Natural killer cell (primary cell): ENCODE measurements around the gene GPR31. TPM values are rescaled to one million over a fixed set of nuclear protein-coding genes. Genes with fewer than 3 reads are reported as not detected.

Source experiments
- ATAC-seq, 3 donors: fragments of 150-1000 bp in 2 of 3; fragments of 200-7000 bp in 1 of 3; cut with Tn5 transposase; 1 replicate in 1 of 3; 2 replicates in 2 of 3; pipeline ENCODE4 v1.10.0; 2021; ENCODE audit warnings: mild to moderate bottlenecking in 2 of 3, moderate library complexity in 2 of 3
- DNase-seq, 2 donors: peaks; one replicate each; pipeline versions ENCODE4 v3.0.0 to v3.0.0-alpha.2; 2013 to 2021; ENCODE audit warnings: mixed read lengths in 1 of 2
- H3K27ac ChIP-seq: one replicate; pipeline ENCODE4 v1.5.1; 2013; ENCODE audit warnings: mild to moderate bottlenecking, low read length
- H3K27me3 ChIP-seq: one replicate; pipeline ENCODE4 v1.6.1; 2013; ENCODE audit warnings: low read length; ENCODE audit not compliant: control insufficient read depth, insufficient read depth
- H3K36me3 ChIP-seq: one replicate; pipeline ENCODE4 v1.6.1; 2013; ENCODE audit warnings: low read length; ENCODE audit not compliant: control insufficient read depth, insufficient read depth
- H3K4me1 ChIP-seq: one replicate; pipeline ENCODE4 v1.6.1; 2013; ENCODE audit warnings: low read length; ENCODE audit not compliant: control insufficient read depth, insufficient read depth
- H3K4me3 ChIP-seq: one replicate; pipeline ENCODE4 v1.5.1; 2013; ENCODE audit warnings: low read length
- H3K9me3 ChIP-seq: one replicate; pipeline ENCODE4 v1.6.1; 2013; ENCODE audit warnings: low read length; ENCODE audit not compliant: control insufficient read depth, insufficient read depth
- H3K27ac Mint-ChIP-seq, 2 donors: one replicate each; pipeline ENCODE4 v1.8.0; 2022; ENCODE audit warnings: mild to moderate bottlenecking in 2 of 2, mixed read lengths in 2 of 2, moderate library complexity in 1 of 2
- H3K27me3 Mint-ChIP-seq, 2 donors: one replicate each; pipeline ENCODE4 v1.8.0; 2022; ENCODE audit warnings: low read depth in 2 of 2, mixed read lengths in 2 of 2
- H3K36me3 Mint-ChIP-seq: one replicate; pipeline ENCODE4 v1.8.0; 2022; ENCODE audit warnings: mixed read lengths
- H3K4me1 Mint-ChIP-seq, 2 donors: one replicate each; pipeline ENCODE4 v1.8.0; 2022; ENCODE audit warnings: mixed read lengths in 2 of 2
- H3K4me3 Mint-ChIP-seq: one replicate; pipeline ENCODE4 v1.8.0; 2022; ENCODE audit warnings: mild to moderate bottlenecking, moderate library complexity, mixed read lengths
- H3K9me3 Mint-ChIP-seq, 2 donors: one replicate each; pipeline ENCODE4 v1.8.0; 2022; ENCODE audit warnings: mixed read lengths in 2 of 2
- CTCF ChIP-seq: fragments of 200-600 bp; IDR thresholded peaks from one replicate; pipeline ENCODE4 v1.8.0; 2022; ENCODE audit warnings: antibody characterized with exemption
- WGBS: methylation state at CpG from one replicate; pipeline ENCODE4 v1.1.7; 2013; ENCODE audit warnings: missing lambda C conversion rate; ENCODE audit not compliant: insufficient coverage; 5-methylcytosine and 5-hydroxymethylcytosine counted together
- intact Hi-C: fragments of 100-400 bp; cut with micrococcal nuclease; formaldehyde crosslinking; loops from one replicate; pipeline ENCODE4 v1.14.2; 2022
- total RNA-seq, 4 donors: library from RNA; stranded (reverse); fragments of 120-200 nt in 1 of 4; gene quantifications; one replicate each; pipeline versions ENCODE4 v1.2.3 to v1.2.4, GENCODE V29; 2013 to 2022

Gene GPR31
- total RNA-seq, 3 donors from 2014 or later (not counting 1 experiment from before 2014, with no cell fraction given): 0.24 TPM; not detected in 2

- Mint-ChIP-seq H3K9me3 (no peaks in the 10 kb centered on the region), H3K27me3 (peaks cover 24 to 29% of the 10 kb centered on the region in 2 donors), H3K4me1 (no peaks in the 10 kb centered on the region), H3K27ac (no peak overlapping the region), H3K4me3 (no peak overlapping the region), H3K36me3 (no peaks in the 10 kb centered on the region)
- H3K4me3 ChIP-seq: no peak overlapping the region
- no peaks in the 10 kb centered on the region for H3K27me3 ChIP-seq
- H3K9me3 ChIP-seq: no peaks in the 10 kb centered on the region
- H3K27ac ChIP-seq: no peak overlapping the region
- DNase-seq (no peak), ATAC-seq (no peak)
- peaks cover 5% of the 10 kb centered on the region for H3K4me1 ChIP-seq
- TF ChIP-seq CTCF: no peak
- intact Hi-C loops: no loop called here
- H3K36me3 ChIP-seq: no peaks in the 10 kb centered on the region
These were observed 9.8 kb downstream of the GPR31 start for GRCh38 chr6:167148021-167148420.

- Mint-ChIP-seq H3K9me3 (no peaks in the 10 kb centered on the region), H3K27me3 (peaks cover 23 to 25% of the 10 kb centered on the region in 2 donors), H3K4me1 (no peaks in the 10 kb centered on the region), H3K27ac (no peak overlapping the region), H3K4me3 (no peak overlapping the region), H3K36me3 (no peaks in the 10 kb centered on the region)
- TF ChIP-seq CTCF: no peak
- Histone ChIP-seq H3K4me3 (no peak overlapping the region), H3K27me3 (no peaks in the 10 kb centered on the region), H3K9me3 (no peaks in the 10 kb centered on the region), H3K36me3 (no peaks in the 10 kb centered on the region), H3K4me1 (peaks cover 9% of the 10 kb centered on the region), H3K27ac (no peak overlapping the region)
- DNase-seq (no peak), ATAC-seq (no peak)
- intact Hi-C loops: no loop called here
- 84% methylated on average over 16 of the region's 16 CpGs for WGBS
These were observed 10.8 kb downstream of the GPR31 start for GRCh38 chr6:167146977-167147376.

DNA sequence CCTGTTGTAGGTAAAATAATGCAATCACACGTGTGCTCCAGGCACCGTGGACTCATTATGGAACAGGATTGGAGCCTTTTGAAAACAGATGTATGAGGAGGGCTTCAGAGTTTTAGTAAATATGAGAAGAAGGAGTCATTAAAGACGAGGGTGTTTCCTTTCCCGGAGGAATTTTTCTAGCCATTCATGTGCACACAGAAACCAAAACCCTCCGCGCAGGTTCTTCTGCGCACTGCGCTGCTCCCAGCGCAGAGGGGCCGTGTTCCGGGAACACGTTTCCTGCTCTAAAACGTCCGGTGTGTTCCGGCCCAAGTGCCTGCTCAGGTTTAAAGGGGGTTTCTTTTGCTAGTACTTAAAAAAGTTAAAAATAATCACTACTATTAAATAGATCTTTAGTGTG lies 11.6 kb downstream of the GPR31 start:
- Mint-ChIP-seq H3K9me3 (no peaks in the 10 kb centered on the region), H3K4me1 (no peaks in the 10 kb centered on the region), H3K4me3 (no peak overlapping the region)

More for the DNA sequence above, 11.6 kb downstream of the GPR31 start:
- 62% methylated on average over 14 of the region's 15 CpGs for WGBS
- no peak for TF ChIP-seq CTCF
- intact Hi-C loops: no loop called here
- DNase-seq (no peak), ATAC-seq (no peak)
- no peak overlapping the region for H3K4me3 ChIP-seq
- Mint-ChIP-seq H3K36me3 (no peaks in the 10 kb centered on the region), H3K27ac (no peak overlapping the region), H3K27me3 (peaks cover 23 to 25% of the 10 kb centered on the region in 2 donors)
- H3K36me3 ChIP-seq: no peaks in the 10 kb centered on the region
- H3K27me3 ChIP-seq: no peaks in the 10 kb centered on the region
- no peak overlapping the region for H3K27ac ChIP-seq
- no peaks in the 10 kb centered on the region for H3K9me3 ChIP-seq
- peaks cover 12% of the 10 kb centered on the region for H3K4me1 ChIP-seq
